ENCODE data around the gene ATIC. TPM values are rescaled to one million over a fixed set of nuclear protein-coding genes. Genes with fewer than 3 reads are reported as not detected.
"Not testable (repeated sequence)": the region's sequence is repeated elsewhere in the genome, so short reads cannot be mapped to it uniquely, and the experiment has no call there.

Gene ATIC
- total and polyA plus RNA-seq, 9 donors: 20.8 to 126 (median 63.7) TPM

DNA sequence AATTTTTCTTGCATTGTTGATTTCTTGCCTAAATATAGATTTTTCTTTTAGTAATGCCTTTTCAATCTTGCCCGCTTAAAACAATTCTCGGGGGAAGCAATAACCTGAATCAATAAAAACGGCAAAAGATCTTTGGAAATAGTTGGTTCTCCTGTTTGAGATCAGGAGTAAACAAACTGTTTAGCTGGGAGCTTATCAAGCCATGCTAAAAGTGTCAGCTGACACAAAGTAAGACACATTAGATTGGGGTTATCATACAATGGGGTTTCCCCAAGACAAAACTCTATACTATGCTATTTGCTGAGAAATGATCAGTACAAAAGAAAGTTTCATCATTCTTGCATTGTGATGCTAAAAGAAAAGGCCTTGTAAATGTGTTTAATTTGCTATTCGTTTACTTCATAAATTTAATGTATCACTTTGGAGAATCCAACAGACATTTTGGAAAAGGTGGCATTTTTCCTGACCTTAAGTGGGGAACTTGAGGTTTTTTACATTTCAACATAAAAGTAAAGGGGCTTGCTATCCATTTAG is 46.5 kb downstream of the ATIC start:
- no peaks in the 10 kb centered on the region for H3K36me3 ChIP-seq
- 86 to 92% (median 89%) methylated on average over 4 of the region's 4 CpGs for WGBS, 3 donors

DNA sequence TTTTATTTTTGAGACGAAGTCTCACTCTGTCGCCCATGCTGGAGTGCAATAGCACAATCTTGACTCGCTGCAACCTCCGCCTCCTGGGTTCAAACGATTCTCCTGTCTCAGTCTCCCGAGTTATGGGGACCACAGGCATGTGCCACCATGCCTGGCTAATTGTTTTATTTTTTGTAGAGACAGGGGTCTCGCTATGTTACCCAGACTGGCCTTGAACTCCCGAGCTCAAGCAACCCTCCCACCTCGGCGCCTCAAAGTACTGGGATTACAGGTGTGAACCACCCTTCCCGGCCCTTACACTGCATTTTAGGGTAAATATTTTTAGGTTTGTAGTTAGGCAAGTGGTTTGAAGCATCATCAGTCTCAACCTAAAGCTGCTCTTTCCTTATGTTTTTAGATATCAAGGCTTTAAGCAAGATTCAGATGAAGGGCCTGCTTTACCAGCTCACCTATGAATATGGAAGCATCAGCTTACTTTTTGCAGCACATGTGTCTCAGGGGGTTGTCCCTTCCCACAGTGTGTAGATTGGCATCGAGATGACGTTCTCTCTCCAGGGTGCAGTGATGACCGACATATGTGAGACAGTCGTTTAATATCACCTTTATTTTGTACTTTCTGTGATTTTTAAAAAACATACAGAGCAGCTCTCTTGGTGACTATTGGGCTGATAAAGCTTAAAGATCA is 47.2 kb downstream of the ATIC start:
- Histone ChIP-seq H3K9me3 (no peaks in the 10 kb centered on the region), H3K36me3 (no peaks in the 10 kb centered on the region), H3K27ac (no peak overlapping the region), H3K4me3 (no peak overlapping the region), H3K27me3 (no peaks in the 10 kb centered on the region), H3K4me1 (ENCODE audit: insufficient read depth) (no peaks in the 10 kb centered on the region)
- TF ChIP-seq, protein P1, sequence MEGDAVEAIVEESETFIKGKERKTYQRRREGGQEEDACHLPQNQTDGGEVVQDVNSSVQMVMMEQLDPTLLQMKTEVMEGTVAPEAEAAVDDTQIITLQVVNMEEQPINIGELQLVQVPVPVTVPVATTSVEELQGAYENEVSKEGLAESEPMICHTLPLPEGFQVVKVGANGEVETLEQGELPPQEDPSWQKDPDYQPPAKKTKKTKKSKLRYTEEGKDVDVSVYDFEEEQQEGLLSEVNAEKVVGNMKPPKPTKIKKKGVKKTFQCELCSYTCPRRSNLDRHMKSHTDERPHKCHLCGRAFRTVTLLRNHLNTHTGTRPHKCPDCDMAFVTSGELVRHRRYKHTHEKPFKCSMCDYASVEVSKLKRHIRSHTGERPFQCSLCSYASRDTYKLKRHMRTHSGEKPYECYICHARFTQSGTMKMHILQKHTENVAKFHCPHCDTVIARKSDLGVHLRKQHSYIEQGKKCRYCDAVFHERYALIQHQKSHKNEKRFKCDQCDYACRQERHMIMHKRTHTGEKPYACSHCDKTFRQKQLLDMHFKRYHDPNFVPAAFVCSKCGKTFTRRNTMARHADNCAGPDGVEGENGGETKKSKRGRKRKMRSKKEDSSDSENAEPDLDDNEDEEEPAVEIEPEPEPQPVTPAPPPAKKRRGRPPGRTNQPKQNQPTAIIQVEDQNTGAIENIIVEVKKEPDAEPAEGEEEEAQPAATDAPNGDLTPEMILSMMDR (IDR thresholded peaks at IDR 0.05): no peak
- TF ChIP-seq EP300 (IDR thresholded peaks at IDR 0.05) (no peak), POLR2A (IDR thresholded peaks at IDR 0.05) (no peak)
- intact Hi-C loops (cut with DNase I): no loop called here
- WGBS, 3 donors: 72 to 83% (median 76%) methylated on average over 15 of the region's 15 CpGs
- no peak for DNase-seq

More for the DNA sequence above, 46.5 kb downstream of the ATIC start:
- no peak for DNase-seq
- Histone ChIP-seq H3K4me1 (ENCODE audit: insufficient read depth) (no peaks in the 10 kb centered on the region), H3K4me3 (no peak overlapping the region), H3K9me3 (no peaks in the 10 kb centered on the region), H3K27me3 (no peaks in the 10 kb centered on the region), H3K27ac (no peak overlapping the region)
- TF ChIP-seq, protein P1 (IDR thresholded peaks at IDR 0.05): no peak
- no peak for TF ChIP-seq POLR2A (IDR thresholded peaks at IDR 0.05)
- TF ChIP-seq EP300 (IDR thresholded peaks at IDR 0.05): no peak
- intact Hi-C loops (cut with DNase I): no loop called here

DNA sequence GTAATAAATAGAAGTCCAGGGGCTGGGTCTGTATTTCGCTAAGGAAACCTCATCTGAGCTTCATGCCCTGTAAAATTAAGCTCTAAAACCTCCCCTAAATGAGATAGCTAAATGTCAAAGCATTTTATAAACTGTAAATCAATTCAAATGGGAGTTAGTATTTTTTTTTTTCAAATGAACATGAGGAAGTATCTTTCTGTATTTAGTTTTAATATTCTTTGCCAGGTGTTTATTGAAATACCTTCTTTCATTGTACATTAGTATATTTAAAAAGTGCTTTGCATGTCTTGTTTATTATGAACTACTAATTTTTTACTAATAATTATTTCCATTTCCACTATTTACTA is 47.7 kb downstream of the ATIC start:
- no peaks in the 10 kb centered on the region for H3K27me3 ChIP-seq
- no peaks in the 10 kb centered on the region for H3K36me3 ChIP-seq
- 91 to 100% (median 96%) methylated on average over 1 of the region's 1 CpG for WGBS, 3 donors
- TF ChIP-seq, protein P1 (IDR thresholded peaks at IDR 0.05): no peak
- TF ChIP-seq POLR2A (IDR thresholded peaks at IDR 0.05): no peak
- TF ChIP-seq EP300 (IDR thresholded peaks at IDR 0.05): no peak
- intact Hi-C loops (cut with DNase I): no loop called here
- no peaks in the 10 kb centered on the region for H3K9me3 ChIP-seq
- no peaks in the 10 kb centered on the region for H3K4me1 ChIP-seq (ENCODE audit: insufficient read depth)
- no peak for DNase-seq
- H3K27ac ChIP-seq: no peak overlapping the region
- no peak overlapping the region for H3K4me3 ChIP-seq

GRCh38 chr2:215360059-215360458 is 48.2 kb downstream of the ATIC start:
- H3K9me3 ChIP-seq; H3K4me1 ChIP-seq (ENCODE audit: insufficient read depth); DNase-seq; H3K36me3 ChIP-seq; H3K27ac ChIP-seq; intact Hi-C loops (cut with DNase I); H3K4me3 ChIP-seq; H3K27me3 ChIP-seq: not testable (repeated sequence)
- 96 to 97% (median 96%) methylated on average over 3 of the region's 3 CpGs for WGBS, 3 donors

DNA sequence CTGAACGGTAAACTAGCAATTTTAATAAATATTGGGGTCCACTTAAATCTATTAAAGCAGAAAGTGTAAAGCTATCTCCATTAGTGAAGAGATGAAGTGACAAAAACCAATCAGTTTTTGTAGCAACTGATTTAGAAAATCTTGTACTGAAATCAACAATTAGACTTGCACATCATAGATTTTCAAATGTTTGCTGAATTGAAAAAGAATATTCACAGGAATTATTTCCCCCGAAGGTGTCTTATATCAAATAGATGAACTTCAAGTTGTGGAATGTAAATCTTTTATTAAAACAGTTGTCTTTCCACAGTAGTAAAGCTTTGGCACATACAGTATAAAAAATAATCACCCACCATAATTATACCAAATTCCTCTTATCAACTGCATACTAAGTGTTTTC is 48.7 kb downstream of the ATIC start:
- WGBS, 3 donors: 73 to 84% (median 80%) methylated on average over 2 of the region's 2 CpGs
- no peak for DNase-seq
- H3K4me3 ChIP-seq: no peak overlapping the region
- no peaks in the 10 kb centered on the region for H3K27me3 ChIP-seq
- no peaks in the 10 kb centered on the region for H3K36me3 ChIP-seq
- no peaks in the 10 kb centered on the region for H3K4me1 ChIP-seq (ENCODE audit: insufficient read depth)
- TF ChIP-seq, protein P1 (IDR thresholded peaks at IDR 0.05): no peak
- TF ChIP-seq POLR2A (IDR thresholded peaks at IDR 0.05) (no peak), EP300 (IDR thresholded peaks at IDR 0.05) (no peak)
- H3K27ac ChIP-seq: no peak overlapping the region
- H3K9me3 ChIP-seq: no peaks in the 10 kb centered on the region
- intact Hi-C loops (cut with DNase I): no loop called here

All from ovary (tissue), 9 donors.